ENCODE results near the gene PRICKLE2. TPM values are rescaled to one million over a fixed set of nuclear protein-coding genes. Genes with fewer than 3 reads are reported as not detected.

PRICKLE2 gene
- total RNA-seq, 1 donor from 2014 or later, result 23.2 TPM

- no peak for DNase-seq (ENCODE audit: low spot score, unreplicated experiment)
- no peak for TF ChIP-seq CTCF (IDR thresholded peaks at IDR 0.05; ENCODE audit: unreplicated experiment)
- H3K9me3 Mint-ChIP-seq (ENCODE audit: low read depth), result no peaks in the 10 kb centered on the region
- no peak overlapping the region for H3K4me3 Mint-ChIP-seq (ENCODE audit: low read depth)
- peaks cover 13% of the 10 kb centered on the region for H3K4me1 Mint-ChIP-seq (ENCODE audit: low read depth)
- peaks cover 7% of the 10 kb centered on the region for H3K27me3 Mint-ChIP-seq
- H3K36me3 Mint-ChIP-seq (ENCODE audit: insufficient read depth), result no peaks in the 10 kb centered on the region
- H3K27ac Mint-ChIP-seq, result no peak overlapping the region
Observed at GRCh38 chr3:64083575-64083974, 141.7 kb downstream of the PRICKLE2 start.

GRCh38 chr3:64082961-64083541 lies 142.2 kb downstream of the PRICKLE2 start:
- no peak for DNase-seq (ENCODE audit: low spot score, unreplicated experiment)
- Mint-ChIP-seq H3K4me3 (ENCODE audit: low read depth) (no peak overlapping the region), H3K27me3 (peaks cover 7% of the 10 kb centered on the region), H3K36me3 (ENCODE audit: insufficient read depth) (no peaks in the 10 kb centered on the region), H3K4me1 (ENCODE audit: low read depth) (peaks cover 10% of the 10 kb centered on the region), H3K9me3 (ENCODE audit: low read depth) (no peaks in the 10 kb centered on the region), H3K27ac (no peak overlapping the region)
- no peak for TF ChIP-seq CTCF (IDR thresholded peaks at IDR 0.05; ENCODE audit: unreplicated experiment)

- H3K27ac Mint-ChIP-seq, result no peak overlapping the region
- DNase-seq (ENCODE audit: low spot score, unreplicated experiment), result no peak
- H3K4me1 Mint-ChIP-seq (ENCODE audit: low read depth), result peaks cover 10% of the 10 kb centered on the region
- no peak overlapping the region for H3K4me3 Mint-ChIP-seq (ENCODE audit: low read depth)
- no peaks in the 10 kb centered on the region for H3K9me3 Mint-ChIP-seq (ENCODE audit: low read depth)
- peaks cover 7% of the 10 kb centered on the region for H3K27me3 Mint-ChIP-seq
- no peak for TF ChIP-seq CTCF (IDR thresholded peaks at IDR 0.05; ENCODE audit: unreplicated experiment)
- H3K36me3 Mint-ChIP-seq (ENCODE audit: insufficient read depth), result no peaks in the 10 kb centered on the region
Observed at GRCh38 chr3:64082411-64082810, 142.9 kb downstream of the PRICKLE2 start.

- H3K4me3 Mint-ChIP-seq (ENCODE audit: low read depth), result no peak overlapping the region
- H3K27ac Mint-ChIP-seq, result no peak overlapping the region
- no peak for DNase-seq (ENCODE audit: low spot score, unreplicated experiment)
Observed at GRCh38 chr3:64081235-64081630, 144.0 kb downstream of the PRICKLE2 start.

GRCh38 chr3:64080616-64081234 lies 144.5 kb downstream of the PRICKLE2 start:
- Mint-ChIP-seq H3K4me3 (ENCODE audit: low read depth) (no peak overlapping the region), H3K27ac (peak overlapping the region; percentile 22), H3K36me3 (ENCODE audit: insufficient read depth) (no peaks in the 10 kb centered on the region), H3K27me3 (peaks cover 2% of the 10 kb centered on the region), H3K4me1 (ENCODE audit: low read depth) (peaks cover 6% of the 10 kb centered on the region), H3K9me3 (ENCODE audit: low read depth) (no peaks in the 10 kb centered on the region)
- no peak for DNase-seq (ENCODE audit: low spot score, unreplicated experiment)
- no peak for TF ChIP-seq CTCF (IDR thresholded peaks at IDR 0.05; ENCODE audit: unreplicated experiment)

More at GRCh38 chr3:64081235-64081630, 144.0 kb downstream of the PRICKLE2 start:
- H3K36me3 Mint-ChIP-seq (ENCODE audit: insufficient read depth), result no peaks in the 10 kb centered on the region
- no peaks in the 10 kb centered on the region for H3K9me3 Mint-ChIP-seq (ENCODE audit: low read depth)
- no peak for TF ChIP-seq CTCF (IDR thresholded peaks at IDR 0.05; ENCODE audit: unreplicated experiment)
- peaks cover 6% of the 10 kb centered on the region for H3K4me1 Mint-ChIP-seq (ENCODE audit: low read depth)
- peaks cover 4% of the 10 kb centered on the region for H3K27me3 Mint-ChIP-seq

Data from progenitor cell of endocrine pancreas (in vitro differentiated cells).